OCI-LY1 (cell line): Measurements from ENCODE around the gene ARHGAP21.

Source experiments
- H2AFZ ChIP-seq: fragments of 200-600 bp; sonication (generic), shearing (Covaris generic); 2 replicates; pipeline ENCODE4 v1.6.0; 2014; ENCODE audit warnings: antibody characterized with exemption, mild to moderate bottlenecking, low read length
- H3F3A ChIP-seq: fragments of 200-600 bp; sonication (generic), shearing (Covaris generic); 2 replicates; pipeline ENCODE4 v1.6.0; 2014; ENCODE audit warnings: mild to moderate bottlenecking, antibody characterized with exemption, low read length, moderate library complexity; ENCODE audit not compliant: insufficient read depth
- H3K27ac ChIP-seq: fragments of 200-600 bp; sonication (generic); 2 replicates; pipeline ENCODE4 v1.5.1; 2014; ENCODE audit warnings: low read length, mixed run types, mild to moderate bottlenecking, low read depth; ENCODE audit not compliant: poor library complexity, severe bottlenecking
- H3K27me3 ChIP-seq: fragments of 200-600 bp; sonication (generic); 2 replicates; pipeline ENCODE4 v1.6.0; 2014; ENCODE audit warnings: antibody characterized with exemption, mild to moderate bottlenecking, low read length, moderate library complexity; ENCODE audit not compliant: insufficient read depth
- H3K36me3 ChIP-seq: fragments of 200-600 bp; sonication (generic); 2 replicates; pipeline ENCODE4 v1.6.1; 2014; ENCODE audit warnings: mild to moderate bottlenecking, antibody characterized with exemption, low read length, moderate library complexity, mixed read lengths; ENCODE audit not compliant: insufficient read depth
- H3K4me1 ChIP-seq: fragments of 200-600 bp; sonication (generic); 2 replicates; pipeline ENCODE4 v1.5.1; 2014; ENCODE audit warnings: mild to moderate bottlenecking, low read length, moderate library complexity; ENCODE audit not compliant: insufficient read depth, severe bottlenecking
- H3K4me2 ChIP-seq: fragments of 200-600 bp; sonication (generic), shearing (Covaris generic); 2 replicates; pipeline ENCODE4 v1.6.1; 2014; ENCODE audit warnings: low read length
- H3K4me3 ChIP-seq: fragments of 200-600 bp; sonication (generic); 2 replicates; pipeline ENCODE4 v1.5.1; 2014; ENCODE audit warnings: low read length, low read depth, mild to moderate bottlenecking, mixed read lengths; ENCODE audit not compliant: poor library complexity, severe bottlenecking
- H3K79me2 ChIP-seq: fragments of 200-600 bp; shearing (Covaris generic); 2 replicates; pipeline ENCODE4 v1.6.1; 2016; ENCODE audit warnings: mixed run types, low read length, mixed read lengths; ENCODE audit not compliant: insufficient read depth
- H3K9ac ChIP-seq: fragments of 200-600 bp; sonication (generic), shearing (Covaris generic); 2 replicates; pipeline ENCODE4 v1.6.1; 2014; ENCODE audit warnings: mild to moderate bottlenecking, low read length, mixed read lengths
- H3K9me2 ChIP-seq: fragments of 200-600 bp; sonication (generic), shearing (Covaris generic); 2 replicates; pipeline ENCODE4 v1.6.1; 2014; ENCODE audit warnings: low read depth, mild to moderate bottlenecking, low read length, mixed read lengths
- H3K9me3 ChIP-seq: fragments of 200-600 bp; shearing (Covaris generic); 2 replicates; pipeline ENCODE4 v1.6.1; 2014; ENCODE audit warnings: low read length, mixed read lengths
- H4K20me1 ChIP-seq: fragments of 200-600 bp; sonication (generic), shearing (Covaris generic); 2 replicates; pipeline ENCODE4 v1.6.0; 2016; ENCODE audit warnings: mild to moderate bottlenecking, low read length; ENCODE audit not compliant: insufficient read depth
- EZH2 ChIP-seq: fragments of 200-600 bp; sonication (generic), shearing (Covaris generic); IDR thresholded peaks from 2 replicates; pipeline ENCODE4 v1.8.0; 2017; ENCODE audit warnings: borderline replicate concordance, mixed run types, mild to moderate bottlenecking, antibody characterized with exemption, low read length, moderate library complexity, mixed read lengths
- TF ChIP-seq, protein P1 (sequence below): fragments of 200-600 bp; sonication (generic), shearing (Covaris generic); IDR thresholded peaks from 2 replicates; pipeline ENCODE4 v1.5.1; 2017; ENCODE audit warnings: mild to moderate bottlenecking, antibody characterized with exemption, low read length, moderate library complexity, mixed read lengths

The ARHGAP21 gene

GRCh38 chr10:24721229-24722106 is 2.2 kb downstream of the ARHGAP21 start:
- H3K9ac ChIP-seq: no peak overlapping the region
- H4K20me1 ChIP-seq: no peaks in the 10 kb centered on the region
- H3F3A ChIP-seq: no peaks in the 10 kb centered on the region
- H3K27ac ChIP-seq: no peak overlapping the region
- H3K4me3 ChIP-seq: no peak overlapping the region
- H3K27me3 ChIP-seq: no peaks in the 10 kb centered on the region
- no peak for TF ChIP-seq EZH2
- TF ChIP-seq, protein P1, sequence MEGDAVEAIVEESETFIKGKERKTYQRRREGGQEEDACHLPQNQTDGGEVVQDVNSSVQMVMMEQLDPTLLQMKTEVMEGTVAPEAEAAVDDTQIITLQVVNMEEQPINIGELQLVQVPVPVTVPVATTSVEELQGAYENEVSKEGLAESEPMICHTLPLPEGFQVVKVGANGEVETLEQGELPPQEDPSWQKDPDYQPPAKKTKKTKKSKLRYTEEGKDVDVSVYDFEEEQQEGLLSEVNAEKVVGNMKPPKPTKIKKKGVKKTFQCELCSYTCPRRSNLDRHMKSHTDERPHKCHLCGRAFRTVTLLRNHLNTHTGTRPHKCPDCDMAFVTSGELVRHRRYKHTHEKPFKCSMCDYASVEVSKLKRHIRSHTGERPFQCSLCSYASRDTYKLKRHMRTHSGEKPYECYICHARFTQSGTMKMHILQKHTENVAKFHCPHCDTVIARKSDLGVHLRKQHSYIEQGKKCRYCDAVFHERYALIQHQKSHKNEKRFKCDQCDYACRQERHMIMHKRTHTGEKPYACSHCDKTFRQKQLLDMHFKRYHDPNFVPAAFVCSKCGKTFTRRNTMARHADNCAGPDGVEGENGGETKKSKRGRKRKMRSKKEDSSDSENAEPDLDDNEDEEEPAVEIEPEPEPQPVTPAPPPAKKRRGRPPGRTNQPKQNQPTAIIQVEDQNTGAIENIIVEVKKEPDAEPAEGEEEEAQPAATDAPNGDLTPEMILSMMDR: no peak
- no peak overlapping the region for H3K4me2 ChIP-seq
- H3K36me3 ChIP-seq: no peaks in the 10 kb centered on the region
- H3K9me2 ChIP-seq: no peaks in the 10 kb centered on the region
- H3K9me3 ChIP-seq: no peaks in the 10 kb centered on the region
- no peaks in the 10 kb centered on the region for H3K79me2 ChIP-seq
- H3K4me1 ChIP-seq: peaks cover 9% of the 10 kb centered on the region
- H2AFZ ChIP-seq: no peak overlapping the region

DNA sequence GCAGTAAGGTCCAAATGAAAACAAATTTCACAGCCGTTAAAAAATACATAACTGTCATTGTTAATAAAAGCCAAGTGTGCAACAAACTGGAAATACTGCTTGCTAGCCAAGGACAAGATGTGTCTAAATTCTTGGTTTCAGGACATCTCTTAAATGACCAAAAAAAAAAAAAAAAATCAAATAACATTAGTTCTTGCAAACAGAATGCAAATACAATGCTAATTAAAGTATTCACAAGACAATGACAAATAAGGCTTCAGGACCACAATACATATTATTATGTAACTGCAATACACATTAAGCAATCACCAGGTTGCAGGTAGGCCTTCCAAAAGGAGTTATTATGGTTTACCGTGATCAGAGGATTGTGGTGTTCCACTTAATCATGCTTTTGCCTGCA is 3.6 kb downstream of the ARHGAP21 start:
- Histone ChIP-seq H2AFZ (no peak overlapping the region), H3K4me1 (peaks cover 9% of the 10 kb centered on the region), H3K36me3 (no peaks in the 10 kb centered on the region), H3K9me2 (no peaks in the 10 kb centered on the region), H3K9ac (no peak overlapping the region), H4K20me1 (no peaks in the 10 kb centered on the region), H3K27ac (no peak overlapping the region), H3K4me2 (no peak overlapping the region), H3F3A (no peaks in the 10 kb centered on the region), H3K9me3 (no peaks in the 10 kb centered on the region), H3K4me3 (no peak overlapping the region), H3K27me3 (no peaks in the 10 kb centered on the region), H3K79me2 (no peaks in the 10 kb centered on the region)
- TF ChIP-seq, protein P1: no peak
- TF ChIP-seq EZH2: no peak

DNA sequence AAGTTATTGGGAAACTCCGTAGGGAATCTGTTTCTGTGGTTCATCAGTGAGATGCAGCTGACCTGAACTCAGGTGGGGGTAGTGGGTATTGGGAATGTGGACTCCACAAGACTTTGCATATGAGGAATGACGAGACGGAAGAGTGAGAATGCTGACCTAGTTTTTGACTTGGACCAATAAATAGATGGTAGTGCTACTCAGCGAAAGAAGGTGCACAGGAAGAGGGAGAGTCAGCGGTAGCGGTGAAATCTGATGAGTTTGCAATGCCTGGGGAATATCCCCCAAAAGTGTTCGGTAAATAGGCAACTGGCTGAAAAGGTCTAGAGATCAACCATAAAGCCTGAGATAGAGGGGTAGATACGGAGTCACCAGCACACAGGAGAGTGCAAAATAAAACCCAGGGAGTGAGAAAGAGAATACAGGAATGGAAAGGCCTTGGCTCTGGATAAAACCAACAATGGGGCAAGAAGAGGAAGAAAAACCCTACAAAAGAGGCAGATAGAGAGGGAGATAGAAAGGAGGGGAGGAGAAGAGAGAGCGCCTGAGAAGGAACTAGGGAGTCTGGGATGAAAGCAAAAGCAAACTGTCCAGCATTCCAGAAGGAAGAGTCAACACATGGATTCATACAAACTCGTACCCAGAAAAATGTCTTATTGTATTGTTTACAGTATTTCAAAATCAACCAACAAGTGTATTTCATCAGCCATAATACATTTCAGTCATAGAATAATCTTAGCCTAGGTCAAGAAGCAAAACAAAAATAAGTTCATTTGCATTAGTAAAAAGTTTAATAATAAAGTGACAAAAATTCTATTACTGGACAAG is 5.4 kb downstream of the ARHGAP21 start:
- H3K4me3 ChIP-seq: no peak overlapping the region
- no peaks in the 10 kb centered on the region for H3K9me2 ChIP-seq
- H3K79me2 ChIP-seq: no peaks in the 10 kb centered on the region
- no peaks in the 10 kb centered on the region for H3K27me3 ChIP-seq
- H3K9ac ChIP-seq: no peak overlapping the region
- TF ChIP-seq EZH2: no peak
- TF ChIP-seq, protein P1: no peak
- no peaks in the 10 kb centered on the region for H3K36me3 ChIP-seq
- no peaks in the 10 kb centered on the region for H3K9me3 ChIP-seq
- H3K4me2 ChIP-seq: no peak overlapping the region
- no peak overlapping the region for H3K27ac ChIP-seq
- H4K20me1 ChIP-seq: no peaks in the 10 kb centered on the region
- H3K4me1 ChIP-seq: peaks cover 4% of the 10 kb centered on the region
- H3F3A ChIP-seq: no peaks in the 10 kb centered on the region
- H2AFZ ChIP-seq: no peak overlapping the region
